KMS-11 (cell line): ENCODE data around the gene DTL.

ENCODE experiments used
- H2AFZ ChIP-seq: fragments of 200-600 bp; sonication (generic); 2 replicates; pipeline ENCODE4 v1.6.1; 2016; ENCODE audit warnings: antibody characterized with exemption, mixed run types, low read depth
- H3K27ac ChIP-seq: fragments of 200-600 bp; sonication (generic); 2 replicates; pipeline ENCODE4 v1.6.1; 2016; ENCODE audit warnings: mild to moderate bottlenecking, mixed run types
- H3K27me3 ChIP-seq: fragments of 200-600 bp; sonication (generic); 2 replicates; pipeline ENCODE4 v1.6.1; 2017; ENCODE audit warnings: mild to moderate bottlenecking, low read depth, mixed run types, moderate library complexity; ENCODE audit not compliant: insufficient read depth
- H3K36me3 ChIP-seq: fragments of 200-600 bp; sonication (generic); 2 replicates; pipeline ENCODE4 v1.6.1; 2017; ENCODE audit warnings: mild to moderate bottlenecking, mixed run types; ENCODE audit not compliant: insufficient read depth
- H3K4me1 ChIP-seq: fragments of 200-600 bp; sonication (generic); 2 replicates; pipeline ENCODE4 v1.6.1; 2016; ENCODE audit warnings: mild to moderate bottlenecking, low read depth, mixed run types; ENCODE audit not compliant: poor library complexity, severe bottlenecking
- H3K4me2 ChIP-seq: fragments of 200-600 bp; sonication (generic); 2 replicates; pipeline ENCODE4 v1.7.0; 2016; ENCODE audit warnings: mild to moderate bottlenecking, mixed run types
- H3K4me3 ChIP-seq: fragments of 200-600 bp; sonication (generic); IDR thresholded peaks from 2 replicates; pipeline ENCODE4 v1.6.1; 2017; ENCODE audit warnings: low read depth, low read length, mixed read lengths; ENCODE audit not compliant: insufficient read depth
- H3K79me2 ChIP-seq: fragments of 200-600 bp; sonication (generic); 2 replicates; pipeline ENCODE4 v1.6.1; 2016; ENCODE audit warnings: low read depth, mixed run types; ENCODE audit not compliant: insufficient read depth
- H3K9ac ChIP-seq: fragments of 200-600 bp; sonication (generic); 2 replicates; pipeline ENCODE4 v1.6.1; 2016; ENCODE audit warnings: mild to moderate bottlenecking, mixed run types
- H4K20me1 ChIP-seq: fragments of 200-600 bp; sonication (generic); 2 replicates; pipeline ENCODE4 v1.6.1; 2016; ENCODE audit warnings: mild to moderate bottlenecking, mixed run types; ENCODE audit not compliant: insufficient read depth
- TF ChIP-seq, protein P1 (sequence below): fragments of 200-600 bp; sonication (generic); conservative IDR thresholded peaks from 2 replicates; pipeline ENCODE4 v1.6.1; 2017; ENCODE audit warnings: low read depth, mild to moderate bottlenecking, antibody characterized with exemption, low read length, moderate library complexity, mixed read lengths

Gene DTL

DNA sequence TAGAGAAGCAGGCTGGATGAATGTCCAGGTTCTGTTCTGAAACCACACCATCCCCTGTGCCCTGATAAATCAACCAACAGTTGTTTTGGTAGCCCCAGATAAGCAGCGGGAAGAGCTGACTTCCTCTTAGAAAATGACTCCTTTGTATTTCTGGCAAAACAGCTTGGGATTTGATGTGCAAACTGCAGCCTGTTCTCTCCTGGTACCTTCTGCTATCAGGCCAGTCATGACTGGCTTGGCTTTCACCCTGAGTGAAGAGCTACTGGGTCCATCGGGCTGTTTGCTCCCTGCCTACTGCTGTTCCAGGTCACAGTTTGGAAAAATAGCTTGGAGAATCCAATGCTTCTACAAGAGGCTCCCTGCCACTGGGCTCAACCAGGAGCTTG is 116.8 kb downstream of the DTL start:
- Histone ChIP-seq H3K9ac (no peak overlapping the region), H3K4me2 (no peak overlapping the region), H3K79me2 (no peaks in the 10 kb centered on the region), H3K4me3 (no peak overlapping the region), H2AFZ (no peak overlapping the region), H3K36me3 (no peaks in the 10 kb centered on the region), H3K27ac (no peak overlapping the region), H3K4me1 (no peaks in the 10 kb centered on the region), H3K27me3 (no peaks in the 10 kb centered on the region), H4K20me1 (no peaks in the 10 kb centered on the region)
- TF ChIP-seq, protein P1, sequence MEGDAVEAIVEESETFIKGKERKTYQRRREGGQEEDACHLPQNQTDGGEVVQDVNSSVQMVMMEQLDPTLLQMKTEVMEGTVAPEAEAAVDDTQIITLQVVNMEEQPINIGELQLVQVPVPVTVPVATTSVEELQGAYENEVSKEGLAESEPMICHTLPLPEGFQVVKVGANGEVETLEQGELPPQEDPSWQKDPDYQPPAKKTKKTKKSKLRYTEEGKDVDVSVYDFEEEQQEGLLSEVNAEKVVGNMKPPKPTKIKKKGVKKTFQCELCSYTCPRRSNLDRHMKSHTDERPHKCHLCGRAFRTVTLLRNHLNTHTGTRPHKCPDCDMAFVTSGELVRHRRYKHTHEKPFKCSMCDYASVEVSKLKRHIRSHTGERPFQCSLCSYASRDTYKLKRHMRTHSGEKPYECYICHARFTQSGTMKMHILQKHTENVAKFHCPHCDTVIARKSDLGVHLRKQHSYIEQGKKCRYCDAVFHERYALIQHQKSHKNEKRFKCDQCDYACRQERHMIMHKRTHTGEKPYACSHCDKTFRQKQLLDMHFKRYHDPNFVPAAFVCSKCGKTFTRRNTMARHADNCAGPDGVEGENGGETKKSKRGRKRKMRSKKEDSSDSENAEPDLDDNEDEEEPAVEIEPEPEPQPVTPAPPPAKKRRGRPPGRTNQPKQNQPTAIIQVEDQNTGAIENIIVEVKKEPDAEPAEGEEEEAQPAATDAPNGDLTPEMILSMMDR = no peak

- H3K36me3 ChIP-seq = no peaks in the 10 kb centered on the region
- TF ChIP-seq, protein P1 = no peak
- no peak overlapping the region for H3K27ac ChIP-seq
- H2AFZ ChIP-seq = no peak overlapping the region
- H3K4me2 ChIP-seq = no peak overlapping the region
- H3K79me2 ChIP-seq = no peaks in the 10 kb centered on the region
- H3K9ac ChIP-seq = no peak overlapping the region
- H3K4me3 ChIP-seq = no peak overlapping the region
- H4K20me1 ChIP-seq = no peaks in the 10 kb centered on the region
- no peaks in the 10 kb centered on the region for H3K27me3 ChIP-seq
- peaks cover 4% of the 10 kb centered on the region for H3K4me1 ChIP-seq
These were observed 117.3 kb downstream of the DTL start for GRCh38 chr1:212152869-212153268.

- Histone ChIP-seq H3K4me3 (no peak overlapping the region), H3K4me2 (no peak overlapping the region), H3K36me3 (no peaks in the 10 kb centered on the region), H3K27me3 (no peaks in the 10 kb centered on the region), H3K79me2 (no peaks in the 10 kb centered on the region), H2AFZ (no peak overlapping the region), H4K20me1 (no peaks in the 10 kb centered on the region), H3K9ac (no peak overlapping the region), H3K27ac (no peak overlapping the region), H3K4me1 (peaks cover 12% of the 10 kb centered on the region)
- TF ChIP-seq, protein P1 = no peak
These were observed 118.1 kb downstream of the DTL start for GRCh38 chr1:212153635-212154034.
